Measurements from ENCODE around the gene MLYCD. TPM values are rescaled to one million over a fixed set of nuclear protein-coding genes. Genes with fewer than 3 reads are reported as not detected.
"Not testable (repeated sequence)": the region's sequence is repeated elsewhere in the genome, so short reads cannot be mapped to it uniquely, and the experiment has no call there.

MLYCD gene
- total RNA-seq, 4 donors from 2014 or later, result 10.8 to 20.2 (median 13.7) TPM

GRCh38 chr16:83946781-83947566, 48.1 kb downstream of the MLYCD start:
- in situ Hi-C loops (cut with MboI; ENCODE audit: low pct_ligation_motif_present in 1 of 4, low pct_unique_long_range_greater_than_20kb in 1 of 4, low sequenced_read_pairs in 3 of 4), result no loop called here
- Histone ChIP-seq H3K27ac (no peak overlapping the region), H3K9me3 (no peaks in the 10 kb centered on the region), H3K36me3 (no peaks in the 10 kb centered on the region), H3K27me3 (no peaks in the 10 kb centered on the region), H3K4me1 (peaks cover 0 to 7% (median 0%) of the 10 kb centered on the region in 4 donors), H3K4me3 (no peak overlapping the region)
- intact Hi-C loops (cut with DNase I; ENCODE audit: low total_unique reads), result no loop called here
- TF ChIP-seq POLR2AphosphoS5 (IDR thresholded peaks at IDR 0.05) (no peak), POLR2A (IDR thresholded peaks at IDR 0.05) (no peak), CTCF (IDR thresholded peaks at IDR 0.05) (no peak), EP300 (IDR thresholded peaks at IDR 0.05; ENCODE audit: low read depth) (no peak)
- WGBS, 2 donors (ENCODE audit: low coverage in 1 of 2), result 80 to 84% methylated on average over 2 to 20 of the region's 21 CpGs
- no peak for DNase-seq

GRCh38 chr16:83947642-83948234, 48.8 kb downstream of the MLYCD start:
- no peaks in the 10 kb centered on the region for H3K27me3 ChIP-seq
- WGBS, 2 donors (ENCODE audit: low coverage in 1 of 2), result 88 to 95% methylated on average over 4 to 12 of the region's 14 CpGs
- intact Hi-C loops (cut with DNase I; ENCODE audit: low total_unique reads), result no loop called here
- H3K27ac ChIP-seq, result no peak overlapping the region
- TF ChIP-seq POLR2AphosphoS5 (IDR thresholded peaks at IDR 0.05) (no peak), CTCF (IDR thresholded peaks at IDR 0.05) (no peak), EP300 (IDR thresholded peaks at IDR 0.05; ENCODE audit: low read depth) (no peak), POLR2A (IDR thresholded peaks at IDR 0.05) (no peak)
- H3K9me3 ChIP-seq, result no peaks in the 10 kb centered on the region
- no peak for DNase-seq
- H3K4me3 ChIP-seq, result no peak overlapping the region
- H3K36me3 ChIP-seq, result no peaks in the 10 kb centered on the region
- H3K4me1 ChIP-seq, result peaks cover 4 to 11% (median 6%) of the 10 kb centered on the region in 4 donors
- in situ Hi-C loops (cut with MboI; ENCODE audit: low pct_ligation_motif_present in 1 of 4, low pct_unique_long_range_greater_than_20kb in 1 of 4, low sequenced_read_pairs in 3 of 4), result no loop called here

- peaks cover 11 to 18% (median 16%) of the 10 kb centered on the region in 4 donors for H3K4me1 ChIP-seq
- in situ Hi-C loops (cut with MboI; ENCODE audit: low pct_ligation_motif_present in 1 of 4, low pct_unique_long_range_greater_than_20kb in 1 of 4, low sequenced_read_pairs in 3 of 4), result no loop called here
- intact Hi-C loops (cut with DNase I; ENCODE audit: low total_unique reads), result no loop called here
- H3K27me3 ChIP-seq, result no peaks in the 10 kb centered on the region
- TF ChIP-seq POLR2A (IDR thresholded peaks at IDR 0.05), result no peak
- TF ChIP-seq POLR2AphosphoS5 (IDR thresholded peaks at IDR 0.05), result no peak
- TF ChIP-seq EP300 (IDR thresholded peaks at IDR 0.05; ENCODE audit: low read depth), result no peak
- no peak for TF ChIP-seq CTCF (IDR thresholded peaks at IDR 0.05)
- H3K36me3 ChIP-seq, result no peaks in the 10 kb centered on the region
- no peaks in the 10 kb centered on the region for H3K9me3 ChIP-seq
- H3K27ac ChIP-seq, result no peak overlapping the region
- no peak overlapping the region for H3K4me3 ChIP-seq
- 82% methylated on average over 13 of the region's 13 CpGs; no CpG with 5 or more reads in 1 of the 2 donors for WGBS, 2 donors (ENCODE audit: low coverage in 1 of 2)
- DNase-seq, result no peak
Observed at GRCh38 chr16:83948914-83949723, 50.2 kb downstream of the MLYCD start.

GRCh38 chr16:83949724-83950001, 50.7 kb downstream of the MLYCD start:
- H3K27ac ChIP-seq, result no peak overlapping the region
- in situ Hi-C loops (cut with MboI; ENCODE audit: low pct_ligation_motif_present in 1 of 4, low pct_unique_long_range_greater_than_20kb in 1 of 4, low sequenced_read_pairs in 3 of 4) (loop anchor here in 3 of 4 donors (25.0 kb wide), 3 partner anchors 113 to 538 kb away; partner anchors contain the start of genes ADAD2 (in 1 of the 3) and TAF1C (in 1 of the 3)), intact Hi-C loops (cut with DNase I; ENCODE audit: low total_unique reads) (loop anchor here (10.0 kb wide), 1 partner anchor 125 kb away; no protein-coding TSS in a partner anchor)
- no peaks in the 10 kb centered on the region for H3K36me3 ChIP-seq
- no peak for TF ChIP-seq CTCF (IDR thresholded peaks at IDR 0.05)
- TF ChIP-seq POLR2A (IDR thresholded peaks at IDR 0.05), result no peak
- TF ChIP-seq POLR2AphosphoS5 (IDR thresholded peaks at IDR 0.05), result no peak
- TF ChIP-seq EP300 (IDR thresholded peaks at IDR 0.05; ENCODE audit: low read depth), result no peak
- DNase-seq, result no peak
- H3K9me3 ChIP-seq, result no peaks in the 10 kb centered on the region
- no peak overlapping the region for H3K4me3 ChIP-seq
- H3K4me1 ChIP-seq, result peaks cover 11 to 23% (median 20%) of the 10 kb centered on the region in 4 donors
- WGBS, 2 donors (ENCODE audit: low coverage in 1 of 2), result 90% methylated on average over 5 of the region's 5 CpGs; no CpG with 5 or more reads in 1 of the 2 donors
- no peaks in the 10 kb centered on the region for H3K27me3 ChIP-seq

- H3K27me3 ChIP-seq, H3K4me3 ChIP-seq, H3K9me3 ChIP-seq, H3K36me3 ChIP-seq, H3K27ac ChIP-seq, DNase-seq: not testable (repeated sequence)
- intact Hi-C loops (cut with DNase I; ENCODE audit: low total_unique reads) (loop anchor here (10.0 kb wide), 1 partner anchor 126 kb away; no protein-coding TSS in a partner anchor), in situ Hi-C loops (cut with MboI; ENCODE audit: low pct_ligation_motif_present in 1 of 4, low pct_unique_long_range_greater_than_20kb in 1 of 4, low sequenced_read_pairs in 3 of 4) (loop anchor here in 3 of 4 donors (25.0 kb wide), 3 partner anchors 111 to 536 kb away; partner anchors contain the start of genes ADAD2 (in 1 of the 3) and TAF1C (in 1 of the 3))
- 76% methylated on average over 9 of the region's 10 CpGs; no CpG with 5 or more reads in 1 of the 2 donors for WGBS, 2 donors (ENCODE audit: low coverage in 1 of 2)
- peaks cover 11 to 30% (median 22%) of the 10 kb centered on the region in 4 donors for H3K4me1 ChIP-seq
Observed at GRCh38 chr16:83950862-83951399, 52.0 kb downstream of the MLYCD start.
